ENCODE measurements around the gene GAB2.
A peak's percentile ranks its signal among the peaks of the same experiment; 100 is the strongest.

Gene GAB2

DNA sequence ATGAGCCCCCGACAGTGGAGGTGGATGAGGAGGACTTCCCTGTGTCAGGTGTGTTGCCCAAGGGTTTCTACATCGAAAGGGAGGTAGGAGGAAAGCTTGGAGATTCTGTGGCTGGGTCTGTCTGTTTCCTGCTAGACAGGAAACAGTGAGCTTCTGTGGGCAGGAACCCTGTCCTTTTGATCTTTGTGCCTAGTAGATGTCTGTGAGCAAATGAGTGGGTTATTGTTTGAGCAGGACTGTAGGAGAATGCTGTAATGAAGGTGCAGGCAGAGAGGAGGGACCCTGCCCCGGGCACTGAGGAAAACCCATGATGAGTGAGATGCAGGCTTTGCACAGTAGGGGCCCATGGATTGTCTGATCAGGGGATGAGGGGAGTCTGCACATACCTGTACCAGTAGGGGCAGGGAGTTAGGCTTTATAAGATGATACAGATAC, 214.9 kb downstream of the GAB2 start:
- DNase-seq, result no peak
- H3K36me3 Mint-ChIP-seq (ENCODE audit: low read depth), result peaks cover 14% of the 10 kb centered on the region
- H3K27ac Mint-ChIP-seq, result peak overlapping the region; percentile 31
- no peak overlapping the region for H3K4me3 Mint-ChIP-seq
- no peaks in the 10 kb centered on the region for H3K9me3 Mint-ChIP-seq
- H3K27me3 Mint-ChIP-seq (ENCODE audit: low read depth, poor library complexity), result peaks cover 3% of the 10 kb centered on the region
- H3K4me1 Mint-ChIP-seq, result peaks cover 6% of the 10 kb centered on the region
- TF ChIP-seq, protein P1, sequence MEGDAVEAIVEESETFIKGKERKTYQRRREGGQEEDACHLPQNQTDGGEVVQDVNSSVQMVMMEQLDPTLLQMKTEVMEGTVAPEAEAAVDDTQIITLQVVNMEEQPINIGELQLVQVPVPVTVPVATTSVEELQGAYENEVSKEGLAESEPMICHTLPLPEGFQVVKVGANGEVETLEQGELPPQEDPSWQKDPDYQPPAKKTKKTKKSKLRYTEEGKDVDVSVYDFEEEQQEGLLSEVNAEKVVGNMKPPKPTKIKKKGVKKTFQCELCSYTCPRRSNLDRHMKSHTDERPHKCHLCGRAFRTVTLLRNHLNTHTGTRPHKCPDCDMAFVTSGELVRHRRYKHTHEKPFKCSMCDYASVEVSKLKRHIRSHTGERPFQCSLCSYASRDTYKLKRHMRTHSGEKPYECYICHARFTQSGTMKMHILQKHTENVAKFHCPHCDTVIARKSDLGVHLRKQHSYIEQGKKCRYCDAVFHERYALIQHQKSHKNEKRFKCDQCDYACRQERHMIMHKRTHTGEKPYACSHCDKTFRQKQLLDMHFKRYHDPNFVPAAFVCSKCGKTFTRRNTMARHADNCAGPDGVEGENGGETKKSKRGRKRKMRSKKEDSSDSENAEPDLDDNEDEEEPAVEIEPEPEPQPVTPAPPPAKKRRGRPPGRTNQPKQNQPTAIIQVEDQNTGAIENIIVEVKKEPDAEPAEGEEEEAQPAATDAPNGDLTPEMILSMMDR (IDR thresholded peaks at IDR 0.05), result no peak

DNA sequence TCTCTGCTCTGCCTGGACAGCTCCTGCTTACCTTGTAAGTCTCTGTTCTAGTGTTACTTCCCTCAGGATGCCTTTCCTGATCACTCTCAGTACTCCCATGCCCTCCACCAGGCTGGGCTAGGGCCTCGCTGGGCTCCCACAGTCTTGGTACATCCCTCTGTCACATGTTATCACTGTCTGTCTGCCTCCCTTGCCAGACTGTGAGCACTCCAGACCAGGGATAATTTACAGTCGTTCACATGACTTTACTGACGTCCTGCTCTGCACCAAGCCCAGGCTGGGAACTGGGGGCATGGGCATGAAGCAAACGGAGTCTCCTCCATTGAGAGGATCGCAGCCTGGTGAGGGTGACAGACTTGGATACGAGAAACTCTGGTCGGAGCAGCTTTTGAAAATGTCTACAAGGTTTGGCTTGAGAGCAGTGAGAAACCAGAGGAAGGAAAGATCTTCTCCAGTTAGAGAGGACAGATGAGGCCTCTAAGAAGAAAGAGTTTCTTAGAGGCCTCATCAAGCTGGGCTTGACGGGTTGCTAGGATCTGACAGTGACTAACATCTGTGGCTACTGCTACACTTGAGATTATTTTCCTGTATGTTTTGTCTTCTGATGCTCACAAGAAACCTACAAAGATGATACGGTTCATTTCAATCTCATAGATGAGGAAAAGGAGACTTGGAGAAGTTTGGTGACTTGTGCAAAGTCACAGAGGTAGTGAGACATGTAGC, 216.4 kb downstream of the GAB2 start:
- Mint-ChIP-seq H3K27me3 (ENCODE audit: low read depth, poor library complexity) (no peaks in the 10 kb centered on the region), H3K36me3 (ENCODE audit: low read depth) (peaks cover 14% of the 10 kb centered on the region), H3K9me3 (no peaks in the 10 kb centered on the region), H3K27ac (peak overlapping the region; percentile 94), H3K4me3 (no peak overlapping the region), H3K4me1 (peaks cover 6% of the 10 kb centered on the region)
- TF ChIP-seq, protein P1 (IDR thresholded peaks at IDR 0.05), result no peak
- no peak for DNase-seq

DNA sequence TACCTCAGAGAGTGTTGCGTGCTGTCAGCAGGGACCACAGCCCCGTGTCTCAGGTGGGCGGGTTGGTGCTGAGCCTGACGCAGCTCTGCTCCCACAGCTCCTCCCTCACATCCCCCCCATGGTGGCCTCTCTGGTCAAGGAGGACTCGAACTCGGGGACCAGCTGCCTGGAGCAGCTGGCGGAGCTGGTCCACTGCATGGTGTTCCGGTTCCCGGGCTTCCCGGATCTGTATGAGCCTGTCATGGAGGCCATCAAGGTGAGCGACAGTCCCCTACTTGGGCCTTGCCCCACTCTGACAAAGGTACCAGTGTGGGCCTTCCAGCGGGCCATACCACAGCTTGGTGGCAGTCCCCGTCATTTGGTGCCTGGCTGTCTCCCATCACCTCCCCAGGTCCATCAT, 217.1 kb downstream of the GAB2 start:
- TF ChIP-seq, protein P1 (IDR thresholded peaks at IDR 0.05), result no peak
- H3K27me3 Mint-ChIP-seq (ENCODE audit: low read depth, poor library complexity), result no peaks in the 10 kb centered on the region
- H3K36me3 Mint-ChIP-seq (ENCODE audit: low read depth), result peaks cover 14% of the 10 kb centered on the region
- DNase-seq, result no peak
- H3K27ac Mint-ChIP-seq, result no peak overlapping the region
- no peak overlapping the region for H3K4me3 Mint-ChIP-seq
- H3K9me3 Mint-ChIP-seq, result no peaks in the 10 kb centered on the region
- H3K4me1 Mint-ChIP-seq, result peaks cover 6% of the 10 kb centered on the region

DNA sequence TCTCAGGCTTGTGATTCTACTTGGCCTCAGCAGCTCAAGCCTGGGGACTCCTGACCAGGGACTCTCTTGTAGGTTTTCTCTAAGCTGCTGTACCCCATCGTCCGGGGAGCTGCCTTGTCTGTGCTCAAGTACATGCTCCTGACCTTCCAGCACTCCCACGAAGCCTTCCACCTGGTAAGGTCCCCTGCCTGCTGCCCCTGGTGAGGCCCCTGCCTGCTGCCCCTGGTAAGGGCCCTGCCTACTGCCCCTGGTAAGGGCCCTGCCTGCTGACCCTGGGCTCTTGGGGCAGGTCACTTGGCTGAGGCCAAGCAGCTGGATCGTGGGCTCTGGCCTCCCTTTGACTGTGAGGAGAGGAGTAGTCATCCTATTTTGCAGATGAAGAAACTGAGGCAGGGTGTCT, 217.6 kb downstream of the GAB2 start:
- peaks cover 14% of the 10 kb centered on the region for H3K36me3 Mint-ChIP-seq (ENCODE audit: low read depth)
- DNase-seq, result no peak
- no peak overlapping the region for H3K27ac Mint-ChIP-seq
- no peaks in the 10 kb centered on the region for H3K9me3 Mint-ChIP-seq
- peaks cover 10% of the 10 kb centered on the region for H3K4me1 Mint-ChIP-seq
- no peak overlapping the region for H3K4me3 Mint-ChIP-seq
- H3K27me3 Mint-ChIP-seq (ENCODE audit: low read depth, poor library complexity), result no peaks in the 10 kb centered on the region
- TF ChIP-seq, protein P1 (IDR thresholded peaks at IDR 0.05), result no peak

DNA sequence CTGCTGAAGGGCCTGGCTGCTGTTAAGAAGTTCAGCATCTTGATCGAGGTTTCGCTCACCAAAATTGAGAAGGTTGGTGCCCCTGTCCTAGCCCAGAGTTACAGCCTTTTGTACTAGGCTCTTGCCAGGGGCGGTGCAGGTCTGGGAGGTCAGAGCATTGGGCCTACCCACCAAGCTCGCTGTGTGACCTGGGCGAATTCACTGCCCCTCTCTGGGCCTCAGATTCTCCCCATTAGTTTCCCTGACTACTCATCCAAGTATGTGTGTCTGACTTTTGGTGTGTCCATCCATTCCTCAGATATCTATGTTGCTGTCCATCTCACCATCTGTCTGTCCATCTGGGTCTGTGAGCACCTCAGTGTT, 218.0 kb downstream of the GAB2 start:
- Mint-ChIP-seq H3K27me3 (ENCODE audit: low read depth, poor library complexity) (no peaks in the 10 kb centered on the region), H3K9me3 (no peaks in the 10 kb centered on the region)
- TF ChIP-seq, protein P1 (IDR thresholded peaks at IDR 0.05), result no peak

DNA sequence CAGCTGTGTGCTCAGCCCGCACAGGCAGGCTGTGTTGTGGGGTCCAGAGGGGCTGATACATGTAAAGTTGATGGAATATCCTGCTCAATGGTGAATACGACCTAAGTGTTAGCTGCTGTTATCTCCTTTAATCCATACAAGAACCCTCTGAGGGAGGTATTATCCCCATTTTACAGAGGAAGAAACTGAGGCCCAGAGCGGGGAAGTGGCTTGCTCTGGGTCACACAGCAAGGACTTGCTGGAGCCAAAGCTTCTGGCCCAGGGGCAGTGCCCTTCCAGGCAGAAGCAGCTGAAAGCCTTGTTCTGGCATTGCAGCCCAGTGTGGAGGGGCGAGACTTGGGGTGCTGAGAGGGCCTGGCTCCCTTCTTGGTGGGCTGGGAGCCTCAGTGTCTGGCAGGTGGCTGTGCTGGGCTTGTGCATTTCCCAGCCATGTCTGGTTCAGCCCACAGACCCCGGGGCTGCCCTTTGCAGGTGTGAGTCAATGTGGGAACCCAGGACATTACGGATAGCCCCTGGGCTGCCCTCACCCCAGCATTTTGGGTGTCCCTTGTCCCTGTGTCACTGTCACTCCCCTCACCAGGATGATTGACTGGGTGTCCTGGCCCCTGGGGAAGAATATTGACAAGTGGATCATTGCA, 218.5 kb downstream of the GAB2 start:
- Mint-ChIP-seq H3K27ac (no peak overlapping the region), H3K36me3 (ENCODE audit: low read depth) (peaks cover 14% of the 10 kb centered on the region), H3K4me1 (peaks cover 19% of the 10 kb centered on the region), H3K27me3 (ENCODE audit: low read depth, poor library complexity) (no peaks in the 10 kb centered on the region), H3K4me3 (no peak overlapping the region), H3K9me3 (no peaks in the 10 kb centered on the region)
- no peak for DNase-seq
- TF ChIP-seq, protein P1 (IDR thresholded peaks at IDR 0.05), result no peak

More for the DNA sequence above, 218.0 kb downstream of the GAB2 start:
- no peak overlapping the region for H3K27ac Mint-ChIP-seq
- H3K4me3 Mint-ChIP-seq, result no peak overlapping the region
- DNase-seq, result no peak
- H3K36me3 Mint-ChIP-seq (ENCODE audit: low read depth), result peaks cover 14% of the 10 kb centered on the region
- H3K4me1 Mint-ChIP-seq, result peaks cover 14% of the 10 kb centered on the region

Measured in nephron progenitor cell (in vitro differentiated cells).